GDM1 (cell line): ENCODE measurements around the gene PMF1.
"Not testable (repeated sequence)": the region's sequence is repeated elsewhere in the genome, so short reads cannot be mapped to it uniquely, and the experiment has no call there.

Source experiments
- DNase-seq: peaks from one replicate; lab custom pipeline; 2025; lab: John Stamatoyannopoulos, UW

Gene PMF1

DNA sequence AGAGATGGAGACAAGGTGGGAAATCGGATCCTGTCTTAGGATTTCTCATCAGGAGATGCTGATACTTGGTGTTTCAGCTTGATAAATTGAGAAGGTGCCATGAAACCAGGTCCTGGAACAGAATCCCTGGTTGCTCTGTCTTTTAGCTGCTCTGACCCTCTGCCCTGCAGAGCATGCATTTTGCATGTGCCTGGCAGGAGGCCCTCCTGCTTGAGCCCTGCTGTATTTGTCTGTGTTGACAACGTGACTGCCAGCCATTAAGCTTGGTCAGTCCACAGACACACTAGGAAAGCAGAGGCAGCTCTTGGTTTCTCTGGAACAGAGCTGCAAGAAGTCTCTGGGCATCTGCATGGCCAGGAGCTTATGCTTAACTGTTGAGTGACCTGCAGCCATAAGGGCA is 16.4 kb upstream of the PMF1 start:
- no peak for DNase-seq

DNA sequence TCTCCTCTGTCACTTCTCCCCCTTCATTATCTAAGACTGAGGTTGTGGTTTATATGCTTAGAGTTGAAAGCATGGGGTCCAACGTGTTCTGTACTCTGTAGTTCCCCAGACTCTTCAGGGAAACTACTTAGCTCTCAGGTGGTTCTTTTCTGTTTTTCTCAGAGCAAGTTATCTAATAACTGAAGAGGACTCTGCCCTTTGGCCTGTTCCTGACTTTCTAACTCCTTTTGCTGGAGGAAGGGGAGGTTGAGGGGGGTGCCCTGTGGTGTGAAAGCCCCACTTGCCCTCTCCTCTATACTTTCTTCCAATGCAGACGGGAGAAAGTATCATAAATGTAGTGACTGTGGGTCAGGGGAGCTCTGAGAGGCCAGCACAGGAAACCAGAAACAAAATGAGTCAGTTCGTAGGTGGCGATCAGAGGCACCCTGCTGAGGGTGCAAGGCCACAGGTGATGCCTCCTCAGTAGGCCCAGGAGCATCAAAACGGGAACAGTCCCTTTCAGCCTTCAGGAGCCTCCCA is 13.9 kb upstream of the PMF1 start:
- no peak for DNase-seq

- DNase-seq: no peak
Measured at GRCh38 chr1:156200044-156200443, 12.8 kb upstream of the PMF1 start.

DNA sequence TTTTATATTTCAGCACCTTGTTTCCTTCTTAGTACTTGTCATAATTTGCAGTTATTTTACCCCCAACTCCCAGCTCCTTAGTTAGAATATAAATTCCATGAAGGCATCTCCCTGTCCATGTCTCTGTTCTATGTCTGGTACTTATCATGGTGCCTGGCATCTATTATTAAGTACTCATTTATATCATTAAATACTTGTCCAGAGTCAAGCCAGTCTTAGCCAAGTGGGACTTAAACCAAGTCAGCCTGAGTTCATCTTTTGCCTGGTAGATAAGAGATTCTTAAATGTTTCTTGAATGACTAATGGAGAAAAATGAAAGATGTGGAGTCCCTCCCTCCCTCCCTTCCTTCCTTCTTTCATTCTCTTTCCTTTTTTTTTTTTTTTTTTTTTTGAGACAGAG is 9.5 kb upstream of the PMF1 start:
- no peak for DNase-seq

- no peak for DNase-seq
Measured at GRCh38 chr1:156204686-156205085, 8.1 kb upstream of the PMF1 start.

GRCh38 chr1:156211243-156211642 is 1.6 kb upstream of the PMF1 start:
- DNase-seq: no peak

GRCh38 chr1:156212130-156212529 is 677 bp upstream of the PMF1 start:
- no peak for DNase-seq

DNA sequence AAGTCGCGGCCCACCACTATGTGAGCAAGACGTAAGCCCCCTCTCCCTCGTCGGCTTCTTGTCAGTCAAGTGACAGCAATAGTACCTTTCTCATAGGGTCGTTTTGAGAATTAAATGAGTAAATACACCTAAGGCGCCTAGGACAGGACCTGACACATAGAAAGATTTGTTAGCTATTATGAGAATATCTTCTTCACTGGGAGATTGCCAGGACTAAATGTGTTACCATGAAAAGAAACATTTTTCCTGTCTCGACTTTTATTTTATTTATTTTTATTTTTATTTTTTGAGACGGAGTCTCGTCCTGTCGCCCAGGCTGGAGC is 798 bp downstream of the PMF1 start:
- DNase-seq: no peak

DNA sequence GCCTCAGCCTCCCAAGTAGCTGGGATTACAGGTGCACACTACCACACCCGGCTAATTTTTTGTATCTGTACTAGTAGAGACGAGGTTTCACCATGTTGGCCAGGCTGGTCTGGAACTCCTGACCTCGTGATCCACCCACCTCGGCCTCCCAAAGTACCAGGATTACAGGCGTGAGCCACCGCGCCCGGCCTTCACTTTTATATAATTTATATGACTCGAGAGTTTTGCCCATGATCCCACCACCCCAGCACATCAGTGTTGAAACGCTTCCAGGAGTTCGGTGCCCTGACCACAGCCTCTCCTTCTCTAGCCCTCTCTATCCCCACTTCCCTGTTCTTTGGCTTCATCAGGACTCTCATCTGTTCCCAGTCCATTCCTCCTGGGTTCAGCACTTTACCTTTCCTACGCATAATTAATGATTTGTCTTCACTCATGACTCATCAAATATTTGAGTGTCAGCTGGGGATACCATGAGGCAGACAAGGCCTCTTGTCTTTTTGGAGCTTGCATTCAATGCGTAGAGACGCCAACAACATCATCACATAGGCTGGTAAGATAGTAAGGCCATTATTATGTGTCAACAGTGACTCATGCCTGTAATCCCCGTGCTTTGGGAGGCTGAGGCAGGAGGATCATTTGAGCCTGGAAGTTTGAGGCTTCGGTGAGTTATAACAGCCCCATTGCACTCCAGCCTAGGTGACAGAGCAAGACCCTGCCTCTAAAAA is 1.4 kb downstream of the PMF1 start:
- DNase-seq: no peak

GRCh38 chr1:156216361-156217086 is 3.7 kb downstream of the PMF1 start:
- not testable (repeated sequence) for DNase-seq

DNA sequence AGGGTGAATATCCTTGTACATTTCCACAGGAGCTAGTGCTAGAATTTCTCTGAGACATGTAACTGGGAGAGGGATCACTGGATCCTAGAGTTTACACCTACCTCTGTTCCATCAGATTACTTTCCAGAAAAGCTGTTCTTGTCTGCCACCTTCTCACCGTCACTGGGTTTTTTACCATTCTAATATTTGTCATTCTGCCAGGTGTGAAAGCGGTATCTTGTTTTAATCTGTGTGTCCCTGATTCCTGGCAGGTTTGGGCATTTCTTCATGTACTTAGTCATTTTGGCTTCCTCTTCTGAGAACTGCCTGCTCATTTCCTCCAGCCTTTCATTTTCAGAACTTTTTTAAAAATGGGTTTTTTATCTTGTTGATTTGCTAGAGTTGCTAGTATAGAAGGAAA is 5.1 kb downstream of the PMF1 start:
- no peak for DNase-seq

- DNase-seq: no peak
Measured at GRCh38 chr1:156220226-156220625, 7.4 kb downstream of the PMF1 start.

GRCh38 chr1:156221986-156222692 is 9.3 kb downstream of the PMF1 start:
- DNase-seq: no peak

DNA sequence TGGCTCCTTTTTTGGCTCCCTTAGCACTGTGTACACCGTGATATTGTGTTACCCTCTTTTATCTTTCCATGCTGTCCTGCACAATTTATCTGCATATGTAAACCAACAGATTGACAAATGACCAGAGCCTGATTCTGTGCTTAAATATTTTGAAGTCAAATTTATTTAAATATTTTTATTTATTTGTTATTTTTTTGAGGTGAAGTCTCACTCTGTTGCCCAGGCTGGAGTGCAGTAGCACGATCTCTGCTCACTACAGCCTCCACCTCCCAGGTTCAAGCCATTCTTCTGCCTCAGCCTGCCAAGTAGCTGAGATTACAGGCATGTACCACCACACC is 12.8 kb downstream of the PMF1 start:
- no peak for DNase-seq

GRCh38 chr1:156226116-156226538 is 13.3 kb downstream of the PMF1 start:
- DNase-seq: no peak

DNA sequence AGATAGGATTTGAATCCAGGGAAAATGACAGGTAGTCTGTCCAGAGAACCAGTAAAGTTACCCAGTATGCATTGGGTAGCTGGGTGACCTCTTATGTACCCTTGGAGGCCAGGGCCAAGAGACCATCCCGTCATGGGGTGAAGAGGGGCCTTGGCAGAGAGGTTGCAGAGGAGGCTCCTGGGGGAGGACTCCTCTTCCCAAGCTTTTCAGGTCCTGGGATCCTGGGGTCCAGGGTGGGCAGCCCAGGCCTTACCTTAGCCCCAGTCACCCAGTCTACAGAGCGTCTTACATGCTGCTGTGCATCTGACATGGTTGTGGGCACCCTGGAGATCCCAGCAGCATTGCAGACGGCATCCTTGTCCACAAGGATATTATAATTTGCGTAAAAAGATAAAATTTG is 14.0 kb downstream of the PMF1 start:
- no peak for DNase-seq

DNA sequence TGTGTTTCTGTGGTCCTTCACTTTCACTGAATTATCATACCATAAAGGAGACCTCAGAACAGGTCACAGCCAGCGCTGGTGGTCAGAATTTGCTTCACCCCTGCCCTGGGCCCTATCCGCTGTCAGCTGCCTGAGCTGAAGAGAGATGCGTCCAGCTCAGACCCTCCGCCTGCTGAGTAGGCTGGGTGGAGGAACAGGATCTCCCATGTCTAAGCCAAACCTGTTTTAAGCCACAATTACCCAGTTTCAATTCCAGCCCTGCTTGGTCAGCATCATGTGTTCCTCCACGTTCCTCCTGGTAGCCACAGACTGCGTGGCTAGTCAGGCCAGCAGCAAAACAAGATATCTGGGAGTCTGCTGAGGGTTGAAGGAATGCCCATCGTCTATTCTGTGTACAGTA is 15.7 kb downstream of the PMF1 start:
- no peak for DNase-seq

- no peak for DNase-seq
Measured at GRCh38 chr1:156229809-156230472, 17.1 kb downstream of the PMF1 start.

DNA sequence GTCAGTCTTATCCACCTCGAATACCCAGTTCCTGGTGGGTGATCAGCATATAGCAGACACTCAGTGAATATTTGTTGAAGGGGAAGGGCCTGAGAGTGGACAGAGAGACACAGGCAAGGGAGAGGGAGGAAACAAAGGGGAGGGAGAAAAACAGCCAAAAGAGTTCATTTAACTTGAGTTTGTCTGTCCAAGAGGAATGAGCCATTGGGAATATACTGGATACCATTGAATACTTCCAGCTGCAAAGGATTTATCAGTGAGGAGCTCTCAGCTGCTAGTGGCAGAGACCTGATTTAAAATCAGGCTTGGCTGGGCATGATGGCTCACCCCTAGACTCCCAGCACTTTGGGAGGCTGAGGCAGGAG is 17.6 kb downstream of the PMF1 start:
- DNase-seq: no peak

DNA sequence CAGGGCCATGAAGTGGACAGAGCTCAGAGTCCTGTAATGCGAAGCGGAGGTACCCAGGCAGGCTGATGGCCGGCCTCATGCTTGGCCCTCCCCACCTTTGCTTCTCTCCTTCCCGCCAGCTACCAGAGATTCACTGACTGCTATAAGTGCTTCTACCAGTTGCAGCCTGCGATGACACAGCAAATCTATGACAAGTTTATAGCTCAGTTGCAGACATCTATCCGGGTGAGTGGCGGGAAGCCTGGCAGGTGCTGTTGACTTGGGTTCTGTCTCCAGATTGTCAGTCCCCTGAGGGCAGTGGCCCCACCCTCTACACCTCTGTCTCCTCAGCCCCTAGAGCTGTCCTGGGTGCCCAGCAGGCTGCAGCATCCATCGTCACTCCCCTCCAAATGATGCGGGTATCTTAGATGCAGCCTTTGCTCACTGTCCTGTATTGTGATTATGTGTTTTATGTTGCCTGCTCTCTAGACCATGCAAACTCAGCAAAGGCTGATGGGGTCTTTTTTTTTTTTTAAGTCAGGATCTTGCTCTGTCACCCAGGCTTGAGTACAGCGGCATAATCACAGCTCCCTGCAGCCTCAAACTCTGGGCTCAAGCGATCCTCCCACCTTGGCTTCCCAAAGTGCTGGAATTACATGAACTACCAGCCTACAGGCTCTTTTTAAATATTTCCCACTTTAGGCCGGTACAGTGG is 19.5 kb downstream of the PMF1 start:
- no peak for DNase-seq

DNA sequence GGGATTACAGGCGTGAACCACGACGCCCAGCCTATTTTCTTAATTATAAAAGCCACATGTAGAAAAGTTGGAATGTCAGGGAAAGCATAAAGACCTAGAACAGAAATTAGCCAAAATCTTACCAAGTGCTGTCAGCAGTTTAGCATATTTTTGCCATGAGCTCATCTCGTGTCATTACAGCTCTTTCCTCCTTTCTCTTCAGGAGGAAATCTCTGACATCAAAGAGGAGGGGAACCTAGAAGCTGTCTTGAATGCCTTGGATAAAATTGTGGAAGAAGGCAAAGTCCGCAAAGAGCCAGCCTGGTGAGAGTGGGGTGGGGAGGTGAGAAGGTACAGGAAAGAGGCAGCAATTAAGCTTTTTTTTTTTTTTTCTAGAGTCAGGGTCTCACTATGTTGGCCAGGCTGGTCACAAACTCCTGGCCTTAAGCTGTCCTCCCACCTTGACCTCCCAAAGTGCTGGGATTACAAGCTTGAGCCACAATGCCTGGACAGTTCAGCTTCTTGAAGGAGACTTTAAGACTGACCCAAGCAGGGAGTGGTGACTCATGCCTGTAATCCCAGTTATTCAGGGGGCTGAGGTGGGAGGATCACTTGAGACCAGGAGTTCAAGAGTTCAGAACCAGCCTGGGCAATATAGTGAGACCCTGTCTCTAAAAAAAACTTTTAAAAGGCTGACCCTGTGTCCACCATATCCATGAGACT is 20.8 kb downstream of the PMF1 start:
- no peak for DNase-seq
